ENCODE results near the gene MPP4. TPM values are rescaled to one million over a fixed set of nuclear protein-coding genes. Genes with fewer than 3 reads are reported as not detected.

MPP4 gene
- total and polyA plus RNA-seq, 8 donors: 0.08 to 0.20 (median 0.19) TPM; not detected in 2

DNA sequence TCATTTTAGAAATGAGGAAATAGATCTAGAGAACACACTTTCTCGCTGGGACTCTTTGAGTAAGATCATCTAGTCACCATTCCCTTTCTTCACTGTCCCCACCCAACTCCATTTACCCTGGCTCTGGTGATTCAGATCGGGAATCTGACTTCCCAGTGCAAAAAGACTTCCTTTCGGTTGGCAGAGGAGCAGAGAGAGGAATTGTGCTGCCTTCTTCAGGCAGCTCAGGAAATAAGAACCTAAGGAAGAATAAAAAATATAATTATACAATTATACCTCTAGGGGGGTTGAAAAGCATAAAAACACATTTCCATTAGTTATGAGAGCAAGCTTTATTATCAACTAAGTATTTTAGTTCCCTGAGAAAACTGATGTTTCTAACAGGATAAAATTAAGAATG is 9.3 kb upstream of the MPP4 start:
- Histone ChIP-seq H3K4me3 (no peak overlapping the region), H3K9me3 (no peaks in the 10 kb centered on the region), H3K36me3 (peaks cover 0 to 69% of the 10 kb centered on the region in 2 donors), H3K27me3 (no peaks in the 10 kb centered on the region), H3K4me1 (no peaks in the 10 kb centered on the region), H3K27ac (no peak overlapping the region)
- TF ChIP-seq CTCF (IDR thresholded peaks at IDR 0.05): no peak
- DNase-seq (no peak), ATAC-seq (no peak)
- intact Hi-C loops (cut with DNase I): no loop called here

- peaks cover 0 to 75% of the 10 kb centered on the region in 2 donors for H3K36me3 ChIP-seq
- H3K9me3 ChIP-seq: no peaks in the 10 kb centered on the region
- H3K4me1 ChIP-seq: no peaks in the 10 kb centered on the region
- DNase-seq (no peak), ATAC-seq (no peak)
- no peak for TF ChIP-seq CTCF (IDR thresholded peaks at IDR 0.05)
- intact Hi-C loops (cut with DNase I): no loop called here
- no peak overlapping the region for H3K4me3 ChIP-seq
- H3K27ac ChIP-seq: no peak overlapping the region
- H3K27me3 ChIP-seq: no peaks in the 10 kb centered on the region
Measured at GRCh38 chr2:201707142-201707541, 8.7 kb upstream of the MPP4 start.

DNA sequence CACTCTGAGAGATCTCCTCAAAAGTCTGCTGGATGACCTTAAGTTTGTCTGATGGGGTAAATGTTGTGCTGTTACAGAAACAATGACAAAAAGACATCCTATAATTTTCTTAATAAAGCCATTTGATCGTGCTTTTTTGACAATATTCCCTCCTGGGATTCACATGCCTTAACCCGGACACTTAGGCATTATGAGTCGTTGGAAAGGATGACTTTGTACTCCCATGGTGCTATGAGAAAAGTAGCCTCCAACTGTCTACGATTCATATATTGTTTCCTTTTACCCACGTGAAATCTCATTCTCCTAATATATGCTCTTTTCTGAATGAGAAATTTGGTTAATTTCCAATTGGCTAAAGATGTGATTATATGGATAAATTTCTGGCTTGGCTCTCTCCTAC is 6.1 kb upstream of the MPP4 start:
- no peaks in the 10 kb centered on the region for H3K4me1 ChIP-seq
- no peak overlapping the region for H3K27ac ChIP-seq
- TF ChIP-seq CTCF (IDR thresholded peaks at IDR 0.05): no peak
- no peak overlapping the region for H3K4me3 ChIP-seq
- no peaks in the 10 kb centered on the region for H3K9me3 ChIP-seq
- H3K36me3 ChIP-seq: peaks cover 0 to 72% of the 10 kb centered on the region in 2 donors
- intact Hi-C loops (cut with DNase I): no loop called here
- ATAC-seq (no peak), DNase-seq (no peak)
- H3K27me3 ChIP-seq: no peaks in the 10 kb centered on the region

GRCh38 chr2:201701646-201702045 is 3.2 kb upstream of the MPP4 start:
- no peak overlapping the region for H3K27ac ChIP-seq
- no peaks in the 10 kb centered on the region for H3K4me1 ChIP-seq
- intact Hi-C loops (cut with DNase I): no loop called here
- peaks cover 0 to 59% of the 10 kb centered on the region in 2 donors for H3K36me3 ChIP-seq
- no peaks in the 10 kb centered on the region for H3K9me3 ChIP-seq
- no peak for TF ChIP-seq CTCF (IDR thresholded peaks at IDR 0.05)
- DNase-seq (no peak), ATAC-seq (no peak)
- no peaks in the 10 kb centered on the region for H3K27me3 ChIP-seq
- H3K4me3 ChIP-seq: no peak overlapping the region

DNA sequence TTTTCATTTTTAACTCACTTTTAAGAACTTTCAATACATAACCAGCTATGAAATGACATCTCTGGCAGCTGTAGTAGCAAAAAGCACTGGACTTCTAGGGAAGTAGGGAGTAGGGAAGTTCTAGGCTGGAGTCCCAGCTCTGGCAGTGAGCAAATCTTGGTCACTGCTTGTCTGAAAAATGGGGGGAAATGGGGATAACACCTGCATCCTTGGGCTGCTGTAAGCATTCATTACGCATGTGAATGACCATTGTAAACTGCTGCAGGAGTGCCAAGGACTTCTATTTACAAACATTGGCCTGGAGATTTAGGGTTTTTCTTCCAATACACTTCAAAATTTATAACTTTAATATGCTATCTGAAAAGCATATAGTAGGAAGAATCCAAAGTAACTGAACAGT is 972 bp upstream of the MPP4 start:
- no peak overlapping the region for H3K27ac ChIP-seq
- no peak for ATAC-seq
- DNase-seq: no peak

More for the DNA sequence above, 972 bp upstream of the MPP4 start:
- H3K9me3 ChIP-seq: no peaks in the 10 kb centered on the region
- H3K4me3 ChIP-seq: no peak overlapping the region
- no peak for TF ChIP-seq CTCF (IDR thresholded peaks at IDR 0.05)
- intact Hi-C loops (cut with DNase I): no loop called here
- H3K27me3 ChIP-seq: no peaks in the 10 kb centered on the region
- H3K36me3 ChIP-seq: peaks cover 0 to 39% of the 10 kb centered on the region in 2 donors
- H3K4me1 ChIP-seq: no peaks in the 10 kb centered on the region
